GM13976 (cell line): ENCODE data around the gene UBN1.

ENCODE experiments used
- DNase-seq: peaks from one replicate; pipeline ENCODE4 v3.0.0; 2012; ENCODE audit warnings: low spot score
- in situ Hi-C: fragments of 300-500 bp; cut with MboI; formaldehyde crosslinking; loops from one replicate; pipeline ENCODE4 v1.12.0; 2022; ENCODE audit warnings: low sequenced_read_pairs, mixed read lengths, inconsistent platforms; ENCODE audit not compliant: unreplicated experiment
- TF ChIP-seq, protein P1 (sequence below): IDR thresholded peaks from 2 replicates; pipeline ENCODE4 v1.5.1; 2012; ENCODE audit warnings: borderline replicate concordance, mild to moderate bottlenecking; ENCODE audit not compliant: insufficient read depth; ENCODE audit errors: extremely low read depth, missing control alignments, control extremely low read depth

The UBN1 gene

DNA sequence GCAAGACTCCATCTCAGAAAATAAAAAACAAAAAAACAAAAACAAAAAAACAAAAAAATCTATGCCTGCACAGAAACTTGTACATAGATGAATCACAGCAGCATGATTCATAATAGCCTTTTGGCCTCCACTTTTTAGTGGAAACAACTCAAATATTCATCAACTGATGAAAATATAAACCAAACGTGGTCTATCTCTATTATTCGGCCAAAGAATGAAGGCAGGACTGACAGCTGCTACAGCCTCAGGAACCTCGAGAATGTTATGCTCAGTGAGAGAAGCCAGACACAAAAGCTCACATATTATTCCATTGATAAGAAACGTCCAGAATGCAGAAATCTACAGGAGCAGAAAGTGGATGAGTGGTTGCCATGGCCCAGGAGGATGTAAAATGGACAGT lies 69.8 kb downstream of the UBN1 start:
- no peak for DNase-seq
- TF ChIP-seq, protein P1, sequence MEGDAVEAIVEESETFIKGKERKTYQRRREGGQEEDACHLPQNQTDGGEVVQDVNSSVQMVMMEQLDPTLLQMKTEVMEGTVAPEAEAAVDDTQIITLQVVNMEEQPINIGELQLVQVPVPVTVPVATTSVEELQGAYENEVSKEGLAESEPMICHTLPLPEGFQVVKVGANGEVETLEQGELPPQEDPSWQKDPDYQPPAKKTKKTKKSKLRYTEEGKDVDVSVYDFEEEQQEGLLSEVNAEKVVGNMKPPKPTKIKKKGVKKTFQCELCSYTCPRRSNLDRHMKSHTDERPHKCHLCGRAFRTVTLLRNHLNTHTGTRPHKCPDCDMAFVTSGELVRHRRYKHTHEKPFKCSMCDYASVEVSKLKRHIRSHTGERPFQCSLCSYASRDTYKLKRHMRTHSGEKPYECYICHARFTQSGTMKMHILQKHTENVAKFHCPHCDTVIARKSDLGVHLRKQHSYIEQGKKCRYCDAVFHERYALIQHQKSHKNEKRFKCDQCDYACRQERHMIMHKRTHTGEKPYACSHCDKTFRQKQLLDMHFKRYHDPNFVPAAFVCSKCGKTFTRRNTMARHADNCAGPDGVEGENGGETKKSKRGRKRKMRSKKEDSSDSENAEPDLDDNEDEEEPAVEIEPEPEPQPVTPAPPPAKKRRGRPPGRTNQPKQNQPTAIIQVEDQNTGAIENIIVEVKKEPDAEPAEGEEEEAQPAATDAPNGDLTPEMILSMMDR, result no peak
- in situ Hi-C loops, result no loop called here

DNA sequence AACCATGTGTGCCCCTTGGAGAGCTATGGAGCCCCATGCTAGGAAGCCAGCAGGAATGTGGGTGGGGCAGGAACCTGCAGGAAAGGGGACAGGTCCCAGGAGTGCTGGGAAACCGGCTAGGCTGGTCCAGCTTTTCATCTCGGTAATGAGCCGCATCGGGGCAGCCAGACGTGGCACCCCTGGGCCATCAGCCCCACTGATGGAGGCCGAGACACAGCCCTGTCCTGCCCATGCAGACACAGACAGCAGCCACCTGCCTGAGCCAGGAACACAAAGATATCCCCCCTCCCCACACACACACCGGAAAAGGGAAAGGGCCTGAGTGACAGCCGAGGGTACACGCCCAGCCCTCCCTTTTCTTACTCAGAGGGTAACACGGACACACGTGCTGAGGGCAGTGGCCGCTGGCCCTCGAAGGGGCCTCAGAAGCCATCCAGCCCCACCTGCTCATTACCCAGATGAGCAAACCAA lies 71.5 kb downstream of the UBN1 start:
- in situ Hi-C loops, result no loop called here
- no peak for DNase-seq

DNA sequence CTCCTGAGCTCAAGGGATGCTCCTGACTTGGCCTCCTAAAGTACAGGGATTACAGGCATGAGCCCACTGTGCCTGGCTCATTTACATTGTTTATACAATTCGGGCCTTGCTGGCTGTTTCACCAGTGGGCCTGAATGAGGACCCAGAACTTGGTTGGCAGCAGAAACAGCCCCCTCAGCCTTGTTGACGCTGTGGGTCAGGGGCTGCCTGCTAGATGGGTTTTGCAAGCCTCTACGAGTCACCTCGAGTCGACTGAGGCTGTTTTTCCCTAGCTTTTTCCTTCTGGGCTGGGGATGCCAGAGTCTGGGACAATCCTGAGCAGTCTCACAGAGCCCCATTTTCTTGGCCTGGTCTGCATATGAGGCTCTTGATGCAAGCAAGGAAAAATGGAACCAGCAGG lies 73.5 kb downstream of the UBN1 start:
- TF ChIP-seq, protein P1, result no peak
- in situ Hi-C loops, result no loop called here
- no peak for DNase-seq

More for the DNA sequence above, 71.5 kb downstream of the UBN1 start:
- TF ChIP-seq, protein P1, result no peak

DNA sequence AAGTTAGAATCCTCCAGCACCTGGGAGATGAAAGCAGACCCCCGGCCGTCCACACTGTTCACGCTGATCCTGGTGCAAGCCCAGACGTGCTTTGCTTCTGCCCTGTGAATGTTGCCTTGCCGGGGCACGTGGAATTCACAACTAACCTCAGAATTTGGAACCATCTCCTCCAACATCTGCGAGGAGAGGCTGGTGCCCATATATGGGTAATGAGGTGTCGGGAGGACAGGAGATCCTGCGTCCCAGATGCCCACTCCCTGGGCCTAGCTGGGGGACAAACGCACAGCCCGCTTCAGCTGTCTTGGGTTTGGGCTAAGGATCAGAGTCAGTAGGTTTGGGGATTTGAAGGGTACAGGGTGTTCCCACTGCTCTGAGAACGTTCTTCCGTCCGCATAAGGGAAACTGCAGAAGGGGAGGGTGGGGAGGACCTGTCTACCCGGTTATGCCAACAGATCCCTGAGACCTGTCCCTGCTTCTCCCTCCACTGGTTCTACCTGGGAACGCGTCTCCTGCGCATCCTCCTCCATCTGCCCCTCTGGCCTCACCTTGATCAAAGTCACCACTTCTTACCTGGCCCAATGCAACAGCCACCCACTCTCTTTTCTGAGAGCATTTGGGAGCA lies 75.6 kb downstream of the UBN1 start:
- TF ChIP-seq, protein P1, result no peak
- no peak for DNase-seq
- in situ Hi-C loops, result no loop called here

DNA sequence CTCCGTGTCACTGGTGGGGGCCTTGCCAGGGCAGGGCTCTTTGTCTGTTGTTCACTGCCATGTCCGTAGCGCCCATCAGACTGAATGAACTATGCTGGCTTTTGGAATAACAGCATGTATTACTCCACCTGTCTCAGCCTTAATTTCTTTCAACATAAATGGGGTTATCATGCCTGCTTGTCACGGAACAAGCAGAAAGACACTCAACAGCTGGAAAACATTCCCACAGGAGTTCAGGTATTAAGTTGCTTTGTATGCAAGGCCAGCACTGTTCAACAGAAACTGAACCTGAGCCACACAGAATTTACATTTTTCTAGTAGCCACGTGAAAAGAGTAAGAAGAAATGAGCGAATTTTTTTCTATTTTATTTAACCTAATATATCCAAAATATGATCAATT lies 76.6 kb downstream of the UBN1 start:
- in situ Hi-C loops, result no loop called here
- TF ChIP-seq, protein P1, result no peak
- DNase-seq, result no peak

DNA sequence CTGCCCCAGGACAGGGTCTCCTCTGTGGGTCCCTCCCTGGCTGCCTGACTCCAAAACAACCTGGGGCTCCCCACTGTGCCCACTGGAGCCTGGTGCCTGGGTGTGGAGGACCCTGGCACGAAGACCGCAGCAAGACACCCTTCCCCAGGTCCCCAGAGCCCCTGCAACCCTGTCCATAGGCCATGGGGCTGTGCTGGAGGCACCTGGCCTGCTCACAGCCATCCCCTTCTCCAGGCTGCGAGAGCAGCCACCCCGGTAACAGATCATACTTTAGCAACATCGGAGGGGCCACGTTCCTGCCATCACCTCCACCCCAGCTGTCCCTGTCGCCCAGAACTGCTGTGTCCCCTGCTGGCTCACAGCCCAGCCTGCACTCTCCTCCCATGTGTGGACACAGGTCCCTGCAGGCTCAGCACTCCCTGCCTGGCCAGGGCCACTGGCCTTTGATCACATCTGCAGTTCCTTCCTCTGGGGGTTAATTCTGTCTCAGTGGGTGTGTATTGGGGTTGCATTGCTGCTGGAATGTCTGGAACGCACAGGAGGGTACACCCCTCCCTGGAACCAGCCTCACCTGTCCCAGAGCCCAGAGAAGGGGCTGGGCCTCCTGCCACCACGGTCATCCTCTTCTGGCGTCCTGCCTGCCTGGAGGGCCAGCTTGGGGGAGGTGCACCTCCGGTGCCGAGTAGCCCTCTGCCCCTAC lies 77.5 kb downstream of the UBN1 start:
- no peak for DNase-seq
- TF ChIP-seq, protein P1, result no peak
- in situ Hi-C loops, result no loop called here
